T-helper 17 cell (primary cell): ENCODE data around the gene CDKN2AIPNL. TPM values are rescaled to one million over a fixed set of nuclear protein-coding genes. Genes with fewer than 3 reads are reported as not detected.
"Not testable (repeated sequence)": the region's sequence is repeated elsewhere in the genome, so short reads cannot be mapped to it uniquely, and the experiment has no call there.

Experiments used
- ATAC-seq: fragments of 150-1000 bp; cut with Tn5 transposase; 2 replicates; pipeline ENCODE4 v1.10.0; 2021; ENCODE audit warnings: mild to moderate bottlenecking, moderate library complexity
- DNase-seq, 3 donors: peaks; one replicate each; pipeline versions ENCODE4 v3.0.0 to v3.0.0-alpha.2; 2020 to 2021
- H3K9me3 ChIP-seq: one replicate; pipeline ENCODE4 v1.7.0; 2013; ENCODE audit warnings: low read length, mild to moderate bottlenecking; ENCODE audit not compliant: control insufficient read depth, poor library complexity, severe bottlenecking
- H3K27ac Mint-ChIP-seq: one replicate; pipeline ENCODE4 v1.8.0; 2022; ENCODE audit warnings: mild to moderate bottlenecking, moderate library complexity, mixed read lengths
- H3K27me3 Mint-ChIP-seq: one replicate; pipeline ENCODE4 v1.8.0; 2022; ENCODE audit warnings: mixed read lengths
- H3K36me3 Mint-ChIP-seq: one replicate; pipeline ENCODE4 v1.8.0; 2022; ENCODE audit warnings: low read depth, mixed read lengths
- H3K4me1 Mint-ChIP-seq: one replicate; pipeline ENCODE4 v1.8.0; 2022; ENCODE audit warnings: mild to moderate bottlenecking, mixed read lengths
- H3K4me3 Mint-ChIP-seq: one replicate; pipeline ENCODE4 v1.8.0; 2022; ENCODE audit warnings: mild to moderate bottlenecking, moderate library complexity, mixed read lengths
- total RNA-seq, 4 donors: library from RNA in 2 of 4; stranded (reverse) in 2 of 4; gene quantifications; one replicate each; pipeline ENCODE4 v1.2.3 and lab custom pipeline; 2022 to 2026

CDKN2AIPNL gene
- total RNA-seq, 2 donors from 2014 or later: 16.6 to 17.5 TPM

- H3K36me3 Mint-ChIP-seq: no peaks in the 10 kb centered on the region
- peak overlapping the region; percentile 45 for H3K27ac Mint-ChIP-seq
- peaks cover 5% of the 10 kb centered on the region for H3K27me3 Mint-ChIP-seq
- no peaks in the 10 kb centered on the region for H3K9me3 ChIP-seq
- peaks cover 14% of the 10 kb centered on the region for H3K4me1 Mint-ChIP-seq
- DNase-seq (no peak), ATAC-seq (no peak)
- H3K4me3 Mint-ChIP-seq: no peak overlapping the region
Observed at GRCh38 chr5:134432677-134433359, 21.1 kb upstream of the CDKN2AIPNL start.

- Mint-ChIP-seq H3K4me1 (peaks cover 14% of the 10 kb centered on the region), H3K27me3 (peaks cover 5% of the 10 kb centered on the region), H3K27ac (no peak overlapping the region), H3K4me3 (no peak overlapping the region), H3K36me3 (no peaks in the 10 kb centered on the region)
- H3K9me3 ChIP-seq: no peaks in the 10 kb centered on the region
- no peak for ATAC-seq
- no peak for DNase-seq
Observed at GRCh38 chr5:134432174-134432573, 20.5 kb upstream of the CDKN2AIPNL start.

GRCh38 chr5:134430001-134430569 is 18.4 kb upstream of the CDKN2AIPNL start:
- no peak for DNase-seq
- H3K36me3 Mint-ChIP-seq: no peaks in the 10 kb centered on the region
- peaks cover 5% of the 10 kb centered on the region for H3K27me3 Mint-ChIP-seq
- H3K4me1 Mint-ChIP-seq: peaks cover 3% of the 10 kb centered on the region
- no peak overlapping the region for H3K4me3 Mint-ChIP-seq
- no peak for ATAC-seq
- H3K27ac Mint-ChIP-seq: no peak overlapping the region
- no peaks in the 10 kb centered on the region for H3K9me3 ChIP-seq

GRCh38 chr5:134427540-134428041 is 15.9 kb upstream of the CDKN2AIPNL start:
- Mint-ChIP-seq H3K4me3 (no peak overlapping the region), H3K27ac (no peak overlapping the region), H3K4me1 (peaks cover 2% of the 10 kb centered on the region), H3K36me3 (no peaks in the 10 kb centered on the region), H3K27me3 (no peaks in the 10 kb centered on the region)
- DNase-seq (no peak), ATAC-seq (no peak)
- H3K9me3 ChIP-seq: no peaks in the 10 kb centered on the region

GRCh38 chr5:134426361-134426760 is 14.7 kb upstream of the CDKN2AIPNL start:
- H3K27me3 Mint-ChIP-seq: no peaks in the 10 kb centered on the region
- peaks cover 2% of the 10 kb centered on the region for H3K4me1 Mint-ChIP-seq
- ATAC-seq: no peak
- H3K4me3 Mint-ChIP-seq: no peak overlapping the region
- no peak overlapping the region for H3K27ac Mint-ChIP-seq
- DNase-seq: no peak
- no peaks in the 10 kb centered on the region for H3K9me3 ChIP-seq
- no peaks in the 10 kb centered on the region for H3K36me3 Mint-ChIP-seq

GRCh38 chr5:134423376-134423775 is 11.7 kb upstream of the CDKN2AIPNL start:
- no peaks in the 10 kb centered on the region for H3K36me3 Mint-ChIP-seq
- H3K4me3 Mint-ChIP-seq: no peak overlapping the region
- no peaks in the 10 kb centered on the region for H3K9me3 ChIP-seq
- no peak for ATAC-seq
- no peak overlapping the region for H3K27ac Mint-ChIP-seq
- no peak for DNase-seq
- H3K4me1 Mint-ChIP-seq: peaks cover 2% of the 10 kb centered on the region
- no peaks in the 10 kb centered on the region for H3K27me3 Mint-ChIP-seq

GRCh38 chr5:134422791-134423365 is 11.2 kb upstream of the CDKN2AIPNL start:
- Mint-ChIP-seq H3K27ac (no peak overlapping the region), H3K4me3 (no peak overlapping the region), H3K4me1 (peaks cover 2% of the 10 kb centered on the region), H3K27me3 (no peaks in the 10 kb centered on the region), H3K36me3 (no peaks in the 10 kb centered on the region)
- ATAC-seq (no peak), DNase-seq (no peak)
- no peaks in the 10 kb centered on the region for H3K9me3 ChIP-seq

- not testable (repeated sequence) for DNase-seq, H3K27me3 Mint-ChIP-seq, H3K4me1 Mint-ChIP-seq, H3K27ac Mint-ChIP-seq, ATAC-seq, H3K4me3 Mint-ChIP-seq, H3K9me3 ChIP-seq, H3K36me3 Mint-ChIP-seq
Observed at GRCh38 chr5:134421038-134421437, 9.4 kb upstream of the CDKN2AIPNL start.

GRCh38 chr5:134420343-134420742 is 8.7 kb upstream of the CDKN2AIPNL start:
- ATAC-seq: no peak
- Mint-ChIP-seq H3K36me3 (no peaks in the 10 kb centered on the region), H3K4me1 (peaks cover 2% of the 10 kb centered on the region)

GRCh38 chr5:134418958-134419357 is 7.3 kb upstream of the CDKN2AIPNL start:
- no peaks in the 10 kb centered on the region for H3K9me3 ChIP-seq
- Mint-ChIP-seq H3K27ac (no peak overlapping the region), H3K27me3 (no peaks in the 10 kb centered on the region), H3K36me3 (no peaks in the 10 kb centered on the region), H3K4me3 (no peak overlapping the region), H3K4me1 (peaks cover 2% of the 10 kb centered on the region)
- no peak for ATAC-seq
- DNase-seq: no peak

More at GRCh38 chr5:134420343-134420742, 8.7 kb upstream of the CDKN2AIPNL start:
- Mint-ChIP-seq H3K4me3 (no peak overlapping the region), H3K27me3 (no peaks in the 10 kb centered on the region), H3K27ac (no peak overlapping the region)
- no peaks in the 10 kb centered on the region for H3K9me3 ChIP-seq
- no peak for DNase-seq

GRCh38 chr5:134417707-134418106 is 6.0 kb upstream of the CDKN2AIPNL start:
- Mint-ChIP-seq H3K27me3 (no peaks in the 10 kb centered on the region), H3K4me1 (no peaks in the 10 kb centered on the region), H3K27ac (no peak overlapping the region), H3K36me3 (no peaks in the 10 kb centered on the region), H3K4me3 (no peak overlapping the region)
- H3K9me3 ChIP-seq: no peaks in the 10 kb centered on the region
- ATAC-seq (no peak), DNase-seq (no peak)

- H3K9me3 ChIP-seq: no peaks in the 10 kb centered on the region
- no peaks in the 10 kb centered on the region for H3K27me3 Mint-ChIP-seq
- peak overlapping the region; percentile 90 for H3K27ac Mint-ChIP-seq
- ATAC-seq: no peak
- H3K4me3 Mint-ChIP-seq: no peak overlapping the region
- no peak for DNase-seq
- H3K36me3 Mint-ChIP-seq: peaks cover 2% of the 10 kb centered on the region
- peaks cover 20% of the 10 kb centered on the region for H3K4me1 Mint-ChIP-seq
Observed at GRCh38 chr5:134413046-134413445, 1.4 kb upstream of the CDKN2AIPNL start.

- DNase-seq (no peak), ATAC-seq (no peak)
- Mint-ChIP-seq H3K4me1 (peaks cover 20% of the 10 kb centered on the region), H3K27me3 (no peaks in the 10 kb centered on the region), H3K27ac (peak overlapping the region; percentile 90), H3K4me3 (peak overlapping the region; percentile 94), H3K36me3 (peaks cover 2% of the 10 kb centered on the region)
- no peaks in the 10 kb centered on the region for H3K9me3 ChIP-seq
Observed at GRCh38 chr5:134411228-134411545, 494 bp downstream of the CDKN2AIPNL start.

- ATAC-seq: no peak
- DNase-seq: no peak
- Mint-ChIP-seq H3K36me3 (peaks cover 2% of the 10 kb centered on the region), H3K27me3 (no peaks in the 10 kb centered on the region), H3K4me1 (peaks cover 20% of the 10 kb centered on the region), H3K4me3 (peak overlapping the region; percentile 94), H3K27ac (peak overlapping the region; percentile 90)
- H3K9me3 ChIP-seq: no peaks in the 10 kb centered on the region
Observed at GRCh38 chr5:134410822-134411221, 859 bp downstream of the CDKN2AIPNL start.
